LHCN-M2 (cell line): ENCODE measurements around the gene HSD17B10. TPM values are rescaled to one million over a fixed set of nuclear protein-coding genes. Genes with fewer than 3 reads are reported as not detected.
"Not testable (repeated sequence)": the region's sequence is repeated elsewhere in the genome, so short reads cannot be mapped to it uniquely, and the experiment has no call there.

Experiments used
- DNase-seq: peaks from one replicate; pipeline ENCODE4 v3.0.0-alpha.2; 2012; ENCODE audit warnings: low read depth
- total RNA-seq: library from RNA; depleted of rRNA; stranded (reverse); fragments of >200 nt; gene quantifications from 2 replicates; pipeline ENCODE4 v1.2.3, GENCODE V29; 2014; rRNA removed

HSD17B10 gene
- total RNA-seq, 1 experiment from 2014 or later, result 68.3 TPM

- DNase-seq, result no peak
Measured at GRCh38 chrX:53437206-53437605, 3.0 kb upstream of the HSD17B10 start.

DNA sequence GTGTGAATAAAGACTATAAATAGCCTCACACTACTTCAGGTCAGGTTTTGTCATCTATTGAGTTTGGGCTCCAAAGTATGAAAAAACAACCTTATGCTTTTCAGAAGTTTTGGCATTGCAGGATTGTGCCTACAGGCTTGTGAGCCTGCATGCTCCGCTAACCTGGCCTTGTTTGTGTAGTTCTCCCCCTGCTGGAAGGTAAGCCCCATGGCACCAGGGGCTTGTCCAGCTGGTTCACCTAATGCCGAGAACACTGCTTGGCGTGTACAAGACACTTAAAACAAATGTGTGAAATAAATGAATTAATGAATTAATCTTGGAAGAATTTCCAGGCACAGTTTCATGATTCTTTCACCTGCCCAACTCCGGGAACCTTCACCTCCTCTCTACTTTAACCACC, 1.8 kb upstream of the HSD17B10 start:
- DNase-seq, result peak; percentile 52

GRCh38 chrX:53430231-53430630, 3.9 kb downstream of the HSD17B10 start:
- DNase-seq, result no peak

DNA sequence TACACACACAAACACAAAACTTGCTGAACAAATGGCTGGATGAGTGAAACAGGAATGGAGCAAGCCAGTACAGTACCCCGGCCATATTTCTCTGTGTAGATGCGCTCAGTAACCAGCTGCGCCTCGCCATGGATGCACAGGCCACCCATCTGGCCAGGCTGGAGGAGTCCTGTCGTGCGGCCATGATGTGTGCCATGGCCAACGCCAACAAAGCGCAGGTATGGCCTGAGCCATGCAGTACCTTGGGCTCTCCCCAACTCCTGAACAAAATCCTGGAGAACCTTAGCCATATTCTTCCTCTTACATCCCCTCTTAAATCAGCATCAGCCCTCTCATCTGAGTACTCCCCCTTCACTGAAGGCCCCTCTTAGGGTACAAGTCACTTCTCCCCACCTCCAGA, 4.4 kb downstream of the HSD17B10 start:
- DNase-seq, result no peak

- DNase-seq, result no peak
Measured at GRCh38 chrX:53422861-53423306, 11.3 kb downstream of the HSD17B10 start, which contains the start of gene RIBC1. TSS of gene RIBC1 (plus strand) at chrX:53422873. CDS start at chrX:53426277, 3,404 bp downstream.

- peak; percentile 92 for DNase-seq
Measured at GRCh38 chrX:53422086-53422860, 11.9 kb downstream of the HSD17B10 start, which contains the start of gene SMC1A. TSS of gene SMC1A (minus strand) at chrX:53422654. CDS start at chrX:53422600, 54 bp downstream.

GRCh38 chrX:53421772-53422085, 12.4 kb downstream of the HSD17B10 start:
- no peak for DNase-seq

DNA sequence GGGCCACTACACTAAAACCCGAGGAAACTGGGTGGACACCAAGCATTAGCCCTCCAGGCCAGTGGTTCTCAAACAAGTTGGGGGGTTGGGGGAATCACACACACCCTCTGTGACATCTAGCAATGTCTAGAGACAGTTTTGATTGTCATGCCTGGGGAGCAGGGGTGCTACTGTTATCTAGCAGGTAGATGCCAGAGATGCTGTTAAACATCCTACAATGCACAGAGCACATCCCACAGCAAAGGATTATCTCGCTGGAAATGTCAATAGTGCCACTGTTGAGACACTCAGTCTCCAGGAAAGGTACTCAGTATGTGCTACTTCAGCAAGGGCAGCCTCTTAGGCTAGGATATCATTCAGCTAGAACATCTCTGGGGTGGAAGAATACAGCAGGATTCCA, 13.0 kb downstream of the HSD17B10 start:
- DNase-seq, result no peak

DNA sequence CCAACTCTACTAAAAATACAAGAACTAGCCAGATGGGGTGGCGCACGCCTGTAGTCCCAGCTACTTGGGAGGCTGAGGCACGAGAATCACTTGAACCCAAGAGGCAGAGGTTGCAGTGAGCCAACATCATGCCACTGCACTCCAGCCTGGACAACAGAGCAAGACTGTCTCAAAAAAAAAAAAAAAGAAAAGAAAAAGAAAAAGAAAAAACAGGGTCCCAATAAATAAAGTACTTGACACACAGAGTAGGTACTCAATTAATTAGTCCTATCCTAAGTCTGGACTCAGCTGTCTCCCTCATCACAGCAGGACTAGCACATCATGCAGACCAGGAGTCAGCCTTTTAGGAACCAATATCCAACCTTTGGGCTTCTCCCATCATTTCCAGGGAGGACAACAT, 13.8 kb downstream of the HSD17B10 start:
- DNase-seq, result not testable (repeated sequence)

GRCh38 chrX:53412446-53412845, 21.7 kb downstream of the HSD17B10 start:
- no peak for DNase-seq

DNA sequence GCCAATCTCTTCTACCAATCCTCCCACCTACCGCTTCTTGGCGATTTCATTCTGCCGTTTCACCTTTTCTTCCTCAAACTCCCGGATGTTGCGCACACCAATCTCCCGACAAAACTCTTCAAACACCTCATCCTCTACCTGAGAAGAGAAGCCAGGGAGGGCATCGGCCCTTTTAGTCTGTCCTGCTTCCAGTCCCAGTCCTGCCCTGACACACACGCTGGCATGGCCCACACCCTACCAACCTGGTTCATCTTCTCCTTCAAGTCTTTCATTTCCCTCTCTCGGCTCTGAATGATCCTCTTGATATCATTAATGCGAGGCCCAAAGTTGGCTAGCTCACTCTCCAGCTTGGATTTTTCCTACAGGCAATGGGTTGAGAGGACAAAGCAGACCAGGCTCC, 30.6 kb downstream of the HSD17B10 start:
- no peak for DNase-seq

- DNase-seq, result no peak
Measured at GRCh38 chrX:53398216-53398615, 36.0 kb downstream of the HSD17B10 start.

- DNase-seq, result no peak
Measured at GRCh38 chrX:53395605-53396298, 38.4 kb downstream of the HSD17B10 start.

DNA sequence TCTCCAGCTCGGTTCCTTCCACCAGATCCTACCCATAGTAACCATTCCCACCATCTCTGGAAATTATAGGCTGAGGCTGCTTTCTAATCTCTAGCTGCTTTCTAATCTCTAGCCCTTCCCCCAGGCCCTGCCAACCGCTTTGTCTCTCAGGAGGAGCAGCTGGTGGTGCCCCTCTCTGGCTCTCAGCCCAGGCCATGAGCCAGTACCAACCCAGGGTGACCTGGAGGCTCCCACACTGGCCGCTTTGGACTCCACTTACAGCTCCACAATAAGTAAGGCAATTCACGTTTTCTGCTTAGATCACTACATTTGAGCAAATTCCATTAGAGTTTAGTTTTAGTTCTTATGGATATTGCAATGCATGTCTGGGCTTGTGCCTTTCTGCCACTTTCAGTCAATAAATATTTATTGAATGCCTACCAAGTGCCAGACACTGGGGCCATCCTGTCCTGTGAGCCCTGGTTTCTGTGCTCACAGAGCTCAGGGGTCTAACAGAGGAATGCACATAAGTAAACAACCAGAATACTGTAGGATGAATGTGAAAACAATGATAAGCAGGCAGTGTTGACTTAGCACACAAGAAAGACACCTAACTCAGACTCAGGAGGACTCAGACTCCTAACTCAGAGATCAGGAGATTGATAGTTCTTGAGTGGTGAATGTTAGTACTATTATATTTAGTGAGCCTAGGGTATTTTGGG, 50.6 kb downstream of the HSD17B10 start:
- no peak for DNase-seq

Other genes starting within 250 kb of the HSD17B10 start
- gene KDM5C, start 209.2 kb downstream of the HSD17B10 start, total RNA-seq, result 68.8 and 94.1 TPM in 2 replicates
- gene IQSEC2, start 152.8 kb downstream of the HSD17B10 start, total RNA-seq, result 17.0 and 18.3 TPM in 2 replicates
- gene SMC1A, start 11.7 kb downstream of the HSD17B10 start, total RNA-seq, result 35.7 and 53.2 TPM in 2 replicates
- 0.13 and 0.40 TPM in 2 replicates for gene RIBC1, start 11.5 kb downstream of the HSD17B10 start, total RNA-seq